Measurements from ENCODE around the gene CARD11. TPM values are rescaled to one million over a fixed set of nuclear protein-coding genes. Genes with fewer than 3 reads are reported as not detected.
A peak's percentile ranks its signal among the peaks of the same experiment; 100 is the strongest.

The CARD11 gene
- total RNA-seq = 3.9 TPM

DNA sequence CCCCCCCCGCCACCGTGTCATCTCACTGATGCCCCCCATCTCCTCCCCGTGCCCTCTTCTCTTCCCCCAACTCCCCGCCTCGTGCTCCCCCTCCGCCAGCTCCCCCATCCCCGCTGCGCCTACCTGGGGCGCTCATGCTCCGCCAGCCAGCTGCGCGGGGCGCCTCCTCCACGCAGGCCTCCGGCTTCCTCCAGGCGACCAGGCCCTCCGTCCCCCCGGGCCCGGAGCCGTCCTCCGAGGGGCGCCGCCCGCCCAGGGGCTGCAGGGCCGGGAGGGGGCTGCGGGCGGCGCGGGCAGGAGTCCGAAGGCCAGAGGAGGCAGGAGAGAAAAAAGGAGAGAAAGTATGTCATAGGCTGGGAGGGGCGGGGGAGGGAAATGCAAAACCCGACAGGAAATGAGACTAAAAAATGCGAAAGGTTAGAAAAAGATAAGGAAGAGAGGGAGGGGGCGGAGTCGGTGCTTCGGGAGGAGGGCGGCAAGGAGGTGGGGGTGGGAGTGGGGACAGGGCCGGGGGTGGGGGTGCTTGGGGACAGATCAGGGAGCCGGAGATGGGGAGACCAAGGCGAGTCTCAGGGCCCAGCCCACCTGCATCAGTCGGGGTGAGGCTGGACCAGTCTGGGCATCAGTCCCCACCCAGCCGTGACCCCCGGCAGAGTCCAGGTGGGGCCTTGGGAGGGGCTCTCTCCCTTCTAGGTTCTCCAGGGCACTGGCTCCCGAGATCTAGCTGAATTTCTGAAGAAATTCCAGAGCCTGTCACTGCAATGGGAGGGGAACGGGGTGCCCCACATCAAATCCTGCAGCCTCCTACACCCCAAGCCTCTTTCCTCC, at the start of gene CARD11:
CARD11 (minus strand) TSS at position 324 of the 828 bp plus-strand sequence. CDS start 85,361 bp downstream, outside the sequence.
- DNase-seq (ENCODE audit: low spot score) (no peak), ATAC-seq (no peak)
- intact Hi-C loops (cut with DNase I) = loop anchor here (10.0 kb wide), 1 partner anchor 549 kb away; no protein-coding TSS in a partner anchor

DNA sequence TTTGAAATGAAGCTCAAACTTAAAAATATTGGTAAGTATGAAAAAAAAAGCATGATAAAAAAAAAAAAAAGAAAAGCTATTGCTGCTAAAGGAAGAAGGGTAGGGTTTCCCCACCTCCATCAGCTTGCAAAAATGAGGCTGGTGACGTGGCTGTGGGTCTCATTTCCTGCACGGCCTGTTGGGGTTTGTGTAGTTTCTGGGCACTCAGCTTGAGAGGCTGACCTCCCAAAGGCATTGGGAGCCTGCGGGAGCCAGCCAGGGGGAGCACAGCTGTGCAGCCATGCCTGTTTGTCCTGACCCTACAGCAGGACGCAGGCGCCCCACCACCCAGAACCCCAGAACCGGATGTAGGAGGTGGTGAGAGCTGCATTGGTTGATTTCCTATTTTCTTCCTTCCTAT, 48.8 kb upstream of the CARD11 start:
- ATAC-seq (peak; percentile 63), DNase-seq (ENCODE audit: low spot score) (no peak)
- intact Hi-C loops (cut with DNase I) = no loop called here

DNA sequence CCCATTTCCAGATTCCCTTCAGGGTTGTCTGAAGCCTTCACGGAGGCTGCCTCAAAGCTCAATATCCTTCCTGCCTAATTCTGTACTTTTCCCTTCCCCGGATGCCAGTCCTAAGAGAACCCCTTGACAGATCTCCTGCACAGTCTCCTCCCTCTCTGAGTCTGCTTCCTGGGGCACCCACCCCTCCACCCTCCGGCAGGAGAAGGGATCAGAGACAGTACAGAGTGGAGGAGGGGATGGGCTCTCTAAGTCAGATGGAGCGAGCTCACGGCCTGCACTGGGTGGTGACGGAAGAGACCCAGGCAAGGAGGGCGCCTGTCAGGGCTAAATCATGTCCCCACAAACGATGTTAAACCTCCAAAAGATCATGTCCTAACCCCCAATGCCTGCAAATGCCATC, 48.0 kb upstream of the CARD11 start:
- no peak for DNase-seq (ENCODE audit: low spot score)
- intact Hi-C loops (cut with DNase I) = no loop called here
- ATAC-seq = no peak

DNA sequence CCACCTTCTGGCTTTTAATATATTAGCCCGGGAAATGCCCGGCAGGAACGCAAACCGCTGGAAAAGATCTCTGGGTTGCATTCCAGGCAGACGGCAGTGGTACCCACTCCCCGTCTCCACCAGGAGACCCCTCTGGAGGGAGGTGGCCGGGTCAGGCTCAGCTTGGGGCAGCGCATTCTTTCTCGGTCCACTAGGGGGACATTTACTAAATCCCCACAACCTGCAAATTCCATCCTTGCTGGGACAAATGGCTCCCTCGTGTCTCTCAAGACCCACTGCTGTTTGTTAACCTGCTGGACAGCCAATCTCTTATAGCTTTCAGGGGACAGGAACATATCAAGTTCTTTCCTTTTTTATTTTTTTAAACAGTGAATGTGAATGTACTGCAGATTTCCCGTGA, 45.8 kb upstream of the CARD11 start:
- ATAC-seq (no peak), DNase-seq (ENCODE audit: low spot score) (no peak)
- intact Hi-C loops (cut with DNase I) = no loop called here

DNA sequence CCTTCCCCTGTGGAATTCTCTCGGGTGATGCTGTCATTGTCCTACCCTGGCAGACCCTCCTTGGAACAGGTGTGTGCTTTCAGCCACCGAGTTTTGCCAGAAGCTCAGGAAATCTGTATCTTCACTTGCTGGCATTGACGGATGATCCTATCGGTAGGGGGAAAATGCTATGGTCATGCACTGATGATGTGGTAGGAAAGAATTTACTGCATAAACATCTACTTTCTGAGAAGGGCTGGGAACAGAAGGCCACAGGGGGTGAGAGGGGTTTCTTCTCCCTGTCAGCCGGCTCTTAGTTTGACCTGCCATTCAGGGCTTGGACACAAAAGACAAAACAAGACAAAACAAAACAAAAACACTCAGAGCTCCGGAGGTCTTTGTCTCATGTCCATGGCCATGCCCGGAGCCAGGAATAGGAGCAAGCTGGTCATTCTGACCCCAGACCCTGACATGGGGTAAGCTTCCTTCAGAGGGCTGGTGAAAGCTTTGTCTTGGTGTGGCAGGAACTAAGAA, 43.6 kb upstream of the CARD11 start:
- intact Hi-C loops (cut with DNase I) = no loop called here
- ATAC-seq (no peak), DNase-seq (ENCODE audit: low spot score) (no peak)

DNA sequence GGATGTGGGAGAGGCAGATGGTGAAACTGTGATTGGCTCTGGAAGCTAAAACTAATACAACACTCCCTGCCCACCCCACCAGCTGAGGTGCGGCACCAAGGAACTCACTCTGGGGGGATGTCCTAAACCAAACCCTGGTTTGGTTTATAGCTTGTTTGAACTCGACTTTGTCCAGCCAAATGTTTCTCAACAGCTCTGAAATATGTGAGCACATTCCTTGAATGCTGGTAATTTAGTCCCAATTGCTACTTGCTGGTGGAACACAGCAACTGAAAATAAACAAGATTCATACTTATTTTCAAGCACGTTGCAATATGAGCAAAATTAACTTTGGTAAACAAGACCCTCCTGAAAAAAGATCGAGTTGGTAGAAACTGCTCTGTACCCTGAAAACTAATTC, 39.7 kb upstream of the CARD11 start:
- ATAC-seq (no peak), DNase-seq (ENCODE audit: low spot score) (no peak)
- intact Hi-C loops (cut with DNase I) = no loop called here

DNA sequence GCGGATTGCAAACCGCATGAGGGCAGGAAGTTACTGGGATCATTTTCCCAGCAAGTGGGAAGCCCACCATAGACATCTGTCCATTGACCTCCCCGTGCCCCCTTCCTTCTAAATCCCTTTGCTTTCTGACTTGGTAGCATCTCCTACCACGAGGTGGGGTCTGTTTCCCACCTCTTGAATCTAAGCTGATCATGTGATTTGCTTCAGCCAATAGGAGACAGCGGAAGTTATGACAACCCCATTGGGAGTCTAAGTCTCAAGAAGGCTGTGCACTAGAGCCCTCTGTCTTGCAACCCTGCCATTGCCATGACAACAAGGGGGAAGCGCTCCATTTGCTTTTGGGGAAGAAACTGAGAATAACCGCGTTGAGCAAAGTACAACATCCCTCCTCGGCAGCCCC, 39.2 kb upstream of the CARD11 start:
- intact Hi-C loops (cut with DNase I) = no loop called here
- ATAC-seq = no peak
- no peak for DNase-seq (ENCODE audit: low spot score)

DNA sequence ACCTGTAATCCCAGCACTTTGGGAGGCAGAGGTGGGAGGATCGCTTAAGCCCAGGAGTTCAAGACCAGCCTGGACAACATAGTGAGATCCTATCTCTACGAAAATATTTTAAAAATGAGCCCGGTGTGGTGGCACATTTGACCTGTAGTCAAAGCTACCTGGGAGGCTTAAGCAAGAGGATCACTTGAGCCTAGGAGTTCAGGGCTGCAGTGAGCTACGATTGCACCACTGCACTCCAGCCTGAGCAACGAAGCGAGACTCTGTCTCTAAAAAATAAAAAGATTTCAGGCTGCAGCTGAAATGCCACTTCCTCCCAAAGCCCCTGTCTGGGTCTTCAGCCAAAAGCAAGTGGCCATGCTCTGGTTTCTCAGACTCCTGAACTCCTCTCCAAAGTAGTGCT, 38.7 kb upstream of the CARD11 start:
- no peak for DNase-seq (ENCODE audit: low spot score)
- intact Hi-C loops (cut with DNase I) = no loop called here
- ATAC-seq = no peak

DNA sequence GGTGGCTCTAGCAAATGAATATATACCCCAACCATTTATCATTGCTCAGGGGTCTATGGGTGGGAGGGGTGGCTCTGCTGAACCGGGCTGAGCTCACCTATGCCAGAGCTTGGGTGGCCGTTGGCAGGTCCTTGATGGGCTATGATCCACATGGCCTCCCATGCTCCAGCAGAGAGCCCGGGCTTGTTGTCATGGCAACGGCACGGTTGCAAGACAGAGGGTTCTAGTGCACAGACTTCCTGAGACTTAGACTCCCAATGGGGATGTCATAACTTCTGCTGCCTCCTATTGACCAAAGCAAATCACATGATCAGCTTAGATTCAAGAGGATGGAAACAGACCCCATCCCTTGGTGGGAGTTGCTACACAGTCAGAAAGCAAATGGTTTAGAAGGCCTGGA, 36.4 kb upstream of the CARD11 start:
- ATAC-seq (no peak), DNase-seq (ENCODE audit: low spot score) (no peak)
- intact Hi-C loops (cut with DNase I) = no loop called here

DNA sequence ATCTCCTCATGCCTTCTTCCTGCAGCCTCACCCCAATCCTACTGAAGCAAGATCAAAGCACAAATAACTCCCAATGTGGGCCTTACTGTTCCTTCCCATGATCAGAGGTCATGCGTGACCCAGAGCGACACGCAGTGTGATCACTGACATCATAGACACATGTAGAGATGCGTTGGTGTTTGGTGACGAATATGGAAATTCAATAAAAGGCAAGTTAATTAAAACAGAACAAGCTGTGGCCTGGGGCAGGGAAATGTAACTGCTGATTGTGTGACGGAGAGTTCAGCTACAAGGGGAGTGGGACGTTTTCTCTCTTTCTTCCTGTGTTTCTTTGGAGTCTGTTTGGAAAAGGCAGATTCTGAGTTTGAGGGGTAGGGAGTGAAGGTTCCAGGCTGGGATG, 34.8 kb upstream of the CARD11 start:
- intact Hi-C loops (cut with DNase I) = loop anchor here (5.0 kb wide), 1 partner anchor 444 kb away; no protein-coding TSS in a partner anchor
- ATAC-seq (no peak), DNase-seq (ENCODE audit: low spot score) (no peak)

DNA sequence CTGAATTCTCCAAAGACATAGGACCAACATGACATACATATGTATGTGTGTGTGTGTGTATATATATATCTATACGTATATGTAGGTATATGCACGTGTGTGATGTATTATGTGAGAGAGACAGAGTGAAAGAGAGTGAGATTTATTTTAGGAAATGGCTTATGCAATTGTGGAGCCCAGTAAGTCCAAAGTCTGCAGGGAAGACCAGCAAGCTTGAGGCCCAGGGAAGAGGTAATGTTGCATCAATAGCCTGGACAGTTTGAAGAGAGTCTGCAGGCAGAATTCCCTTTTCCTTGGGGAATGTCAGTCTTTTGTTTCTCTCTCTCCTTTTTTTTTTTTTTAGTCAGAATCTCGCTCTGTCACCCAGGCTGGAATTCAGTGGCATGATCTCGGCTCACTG, 33.0 kb upstream of the CARD11 start:
- intact Hi-C loops (cut with DNase I) = loop anchor here (5.0 kb wide), 1 partner anchor 446 kb away; no protein-coding TSS in a partner anchor
- no peak for ATAC-seq
- DNase-seq (ENCODE audit: low spot score) = no peak

DNA sequence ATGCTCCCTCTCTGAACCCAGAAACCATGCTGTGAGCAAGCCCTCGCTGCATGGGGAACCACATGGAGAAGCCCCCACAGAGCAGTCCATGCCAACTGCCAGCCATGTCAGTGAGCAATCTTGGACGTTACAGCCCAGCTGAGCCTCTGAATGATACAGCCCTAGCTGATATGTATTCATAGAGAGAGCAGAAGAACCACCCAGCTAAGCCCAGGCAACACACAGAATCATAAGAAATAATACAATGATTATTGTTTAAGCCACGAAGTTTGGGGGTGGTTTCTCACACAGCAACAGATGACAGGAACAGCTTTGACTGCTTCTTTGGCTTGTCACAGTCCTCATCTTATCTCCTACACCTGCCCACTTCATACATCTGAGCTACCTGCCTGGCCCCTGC, 32.5 kb upstream of the CARD11 start:
- DNase-seq (ENCODE audit: low spot score) = no peak
- intact Hi-C loops (cut with DNase I) = loop anchor here (5.0 kb wide), 1 partner anchor 446 kb away; no protein-coding TSS in a partner anchor
- ATAC-seq = no peak

DNA sequence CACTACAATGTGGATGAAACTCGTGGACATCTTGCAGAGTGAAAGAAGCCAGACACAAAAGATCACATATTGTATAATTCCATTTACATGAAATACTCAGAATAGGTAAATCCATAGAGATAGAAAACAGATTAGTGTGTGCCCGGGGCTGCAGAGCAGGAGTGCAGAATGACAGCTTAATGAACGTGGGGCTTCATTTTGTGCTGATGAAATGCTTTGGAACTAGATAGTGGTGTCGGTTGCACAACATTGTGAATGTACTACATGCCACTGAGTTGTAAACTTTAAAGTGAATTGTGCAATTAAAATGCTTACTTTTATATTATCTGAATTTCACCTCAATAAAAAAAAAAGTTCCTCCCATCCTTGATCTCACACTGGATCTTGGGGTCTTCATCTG, 31.8 kb upstream of the CARD11 start:
- no peak for ATAC-seq
- intact Hi-C loops (cut with DNase I) = loop anchor here (5.0 kb wide), 1 partner anchor 447 kb away; no protein-coding TSS in a partner anchor

DNA sequence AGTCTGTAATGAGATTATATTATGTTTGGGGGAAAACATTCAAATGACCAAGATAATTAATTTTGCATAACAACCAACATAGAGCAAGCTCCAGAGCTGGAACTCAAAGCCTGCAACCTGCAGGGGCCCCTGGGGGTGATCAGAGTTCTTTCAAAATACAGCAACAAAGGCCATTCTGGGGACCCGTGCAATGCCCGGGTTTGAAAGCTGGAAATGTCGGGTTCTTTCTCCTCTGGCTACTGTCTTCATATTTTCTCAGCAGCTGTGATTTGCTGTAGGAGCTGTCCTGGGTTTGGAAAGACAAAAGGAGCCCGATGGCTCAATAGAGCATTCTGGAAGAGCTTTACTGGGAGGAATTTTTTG, 30.8 kb upstream of the CARD11 start:
- ATAC-seq = no peak

More for the DNA sequence above, 31.8 kb upstream of the CARD11 start:
- DNase-seq (ENCODE audit: low spot score) = no peak

DNA sequence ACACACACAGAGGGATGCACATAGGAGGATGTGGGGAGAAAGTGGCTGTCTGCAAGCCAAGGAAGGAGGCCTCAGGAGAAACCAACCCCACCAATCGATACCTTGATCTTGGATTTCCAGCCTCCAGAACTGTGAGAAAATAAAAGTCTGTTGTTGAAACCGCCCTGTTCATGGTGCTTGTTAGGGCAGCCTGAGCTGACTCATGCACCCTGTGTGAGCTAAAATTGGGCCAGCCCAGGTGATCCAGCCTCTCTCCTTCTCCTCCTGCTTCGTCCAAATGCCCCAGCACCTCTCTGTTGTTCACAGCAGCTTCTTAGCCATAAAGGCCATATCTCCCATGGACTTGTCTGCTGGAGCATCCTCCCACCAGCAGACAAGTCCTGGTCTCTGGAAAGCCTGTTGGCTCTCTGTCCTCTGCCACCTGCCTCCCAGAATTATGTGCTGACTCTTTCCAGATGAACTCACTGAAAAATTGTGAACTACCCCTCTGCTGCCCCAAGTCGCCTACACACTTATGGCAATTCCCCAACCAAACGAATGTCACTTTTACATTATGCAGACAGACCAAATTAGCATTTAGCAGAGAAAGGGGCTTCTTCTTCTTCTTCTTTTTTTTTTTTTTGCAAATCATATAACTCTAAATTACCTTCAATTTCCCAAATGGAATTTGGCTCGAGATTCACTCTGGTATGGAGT, 30.2 kb upstream of the CARD11 start:
- ATAC-seq (no peak), DNase-seq (ENCODE audit: low spot score) (no peak)
- intact Hi-C loops (cut with DNase I) = no loop called here

More for the DNA sequence above, 30.8 kb upstream of the CARD11 start:
- intact Hi-C loops (cut with DNase I) = no loop called here
- DNase-seq (ENCODE audit: low spot score) = no peak

DNA sequence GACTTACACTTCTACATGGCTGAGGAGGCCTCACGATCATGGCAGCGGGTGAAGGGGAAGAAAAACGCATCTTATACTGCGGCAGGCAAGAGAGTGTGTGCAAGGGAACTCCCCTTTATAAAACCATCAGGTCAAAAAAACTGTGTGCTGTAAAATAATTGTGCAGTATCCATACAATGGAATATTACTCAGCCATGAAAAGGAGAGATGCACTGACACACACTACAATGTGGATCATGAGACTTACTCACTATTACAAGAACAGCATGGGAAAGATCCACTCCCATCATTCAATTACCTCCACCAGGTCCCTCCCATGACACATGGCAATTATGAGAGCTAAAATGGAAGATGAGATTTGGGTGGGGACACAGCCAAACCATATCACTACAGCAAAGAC, 27.2 kb upstream of the CARD11 start:
- DNase-seq (ENCODE audit: low spot score) = no peak
- intact Hi-C loops (cut with DNase I) = no loop called here
- no peak for ATAC-seq

DNA sequence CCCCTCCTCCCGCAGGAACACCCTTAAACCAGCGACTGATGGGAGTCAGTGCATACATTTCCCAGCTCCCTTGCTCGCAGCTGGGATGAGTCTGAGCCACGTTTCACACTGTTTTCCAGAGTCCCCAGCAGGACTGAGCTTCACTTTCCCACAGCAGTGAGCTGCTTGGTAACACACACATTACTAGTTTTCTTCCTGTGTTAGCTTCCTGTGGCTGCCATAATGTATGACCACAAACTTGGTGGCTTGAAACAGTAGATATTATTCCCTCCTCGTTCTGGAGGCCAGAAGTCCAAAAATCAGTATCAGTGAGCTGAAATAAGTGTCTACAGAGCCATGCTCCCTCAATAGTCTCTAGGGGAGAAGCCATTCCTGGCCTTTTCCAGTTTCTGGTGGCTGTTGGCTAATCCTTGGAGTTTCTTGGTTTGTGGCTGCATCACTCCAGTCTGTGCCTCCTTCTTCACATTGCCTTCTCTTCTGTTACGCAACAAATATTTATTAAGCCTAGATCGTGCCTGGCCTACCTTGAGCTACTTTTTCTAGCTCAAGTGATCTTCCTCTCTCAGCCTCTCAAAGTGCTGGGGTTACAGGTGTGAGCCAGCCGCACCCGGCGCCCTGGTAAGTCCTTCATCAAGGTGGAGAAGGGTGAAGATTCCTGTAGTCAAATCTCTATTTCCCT, 26.2 kb upstream of the CARD11 start:
- DNase-seq (ENCODE audit: low spot score) = no peak
- intact Hi-C loops (cut with DNase I) = loop anchor here (10.0 kb wide), 1 partner anchor 1835 kb away; no protein-coding TSS in a partner anchor

DNA sequence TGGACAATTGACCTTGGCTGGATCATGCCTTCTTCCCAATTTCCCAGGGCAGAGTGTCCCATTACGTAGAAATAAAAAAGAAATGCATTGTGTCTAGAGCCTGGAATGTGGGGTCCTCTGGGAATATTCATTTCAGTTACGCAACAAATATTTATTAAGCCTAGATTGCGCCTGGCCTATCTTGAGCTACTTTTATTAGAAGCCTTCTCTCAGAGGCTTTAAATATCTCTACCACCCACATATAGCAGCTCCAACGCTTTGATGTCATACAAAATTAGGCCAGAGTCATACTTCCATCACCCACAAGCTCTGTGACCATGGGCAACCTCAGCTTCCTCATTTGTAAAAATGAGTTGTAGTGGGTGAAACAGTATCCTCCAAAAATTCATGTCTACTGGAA, 24.9 kb upstream of the CARD11 start:
- intact Hi-C loops (cut with DNase I) = loop anchor here (10.0 kb wide), 1 partner anchor 1836 kb away; no protein-coding TSS in a partner anchor
- DNase-seq (ENCODE audit: low spot score) = no peak

More for the DNA sequence above, 26.2 kb upstream of the CARD11 start:
- no peak for ATAC-seq

More for the DNA sequence above, 24.9 kb upstream of the CARD11 start:
- peak; percentile 34 for ATAC-seq
